Glutamatergic neuron (in vitro differentiated cells): ENCODE measurements around the gene SAE1. TPM values are rescaled to one million over a fixed set of nuclear protein-coding genes. Genes with fewer than 3 reads are reported as not detected.

ENCODE experiments used
- DNase-seq: peaks from one replicate; pipeline ENCODE4 v3.0.0; 2022
- H3K27ac Mint-ChIP-seq: one replicate; pipeline ENCODE4 v1.8.0; 2020; ENCODE audit warnings: mild to moderate bottlenecking, mixed read lengths, inconsistent platforms; ENCODE audit not compliant: unreplicated experiment
- H3K27me3 Mint-ChIP-seq: one replicate; pipeline ENCODE4 v1.8.0; 2020; ENCODE audit warnings: mild to moderate bottlenecking, moderate library complexity, mixed read lengths, inconsistent platforms; ENCODE audit not compliant: unreplicated experiment
- H3K36me3 Mint-ChIP-seq: one replicate; pipeline ENCODE4 v1.8.0; 2020; ENCODE audit warnings: mild to moderate bottlenecking, mixed read lengths, inconsistent platforms; ENCODE audit not compliant: unreplicated experiment
- H3K4me1 Mint-ChIP-seq: one replicate; pipeline ENCODE4 v1.8.0; 2020; ENCODE audit warnings: mild to moderate bottlenecking, low read depth, mixed read lengths, inconsistent platforms; ENCODE audit not compliant: unreplicated experiment
- H3K4me3 Mint-ChIP-seq: one replicate; pipeline ENCODE4 v1.8.0; 2020; ENCODE audit warnings: mild to moderate bottlenecking, mixed read lengths, inconsistent platforms; ENCODE audit not compliant: unreplicated experiment
- H3K9me3 Mint-ChIP-seq: one replicate; pipeline ENCODE4 v1.8.0; 2020; ENCODE audit warnings: mild to moderate bottlenecking, moderate library complexity, mixed read lengths, inconsistent platforms; ENCODE audit not compliant: unreplicated experiment
- microRNA-seq: library from miRNA; unstranded; fragments of <30 nt; microRNA quantifications from one replicate; pipeline ENCODE4, GENCODE V29; 2020; ENCODE audit not compliant: unreplicated experiment
- total RNA-seq: library from RNA; stranded (reverse); fragmentation: NEBNext Ultra II Directional; extraction: Animal tissue kit (Norgen Biotek cat#: 25700); gene quantifications from one replicate; pipeline ENCODE4 v1.2.1, GENCODE V29; 2021; ENCODE audit not compliant: unreplicated experiment
- TF ChIP-seq, protein P1 (sequence below): fragments of 200-600 bp; sonication (generic); IDR thresholded peaks from one replicate; pipeline ENCODE4 v1.5.0; 2021; ENCODE audit not compliant: partially characterized antibody, unreplicated experiment

Gene SAE1
- total RNA-seq, 1 donor from 2014 or later = 79.9 TPM

DNA sequence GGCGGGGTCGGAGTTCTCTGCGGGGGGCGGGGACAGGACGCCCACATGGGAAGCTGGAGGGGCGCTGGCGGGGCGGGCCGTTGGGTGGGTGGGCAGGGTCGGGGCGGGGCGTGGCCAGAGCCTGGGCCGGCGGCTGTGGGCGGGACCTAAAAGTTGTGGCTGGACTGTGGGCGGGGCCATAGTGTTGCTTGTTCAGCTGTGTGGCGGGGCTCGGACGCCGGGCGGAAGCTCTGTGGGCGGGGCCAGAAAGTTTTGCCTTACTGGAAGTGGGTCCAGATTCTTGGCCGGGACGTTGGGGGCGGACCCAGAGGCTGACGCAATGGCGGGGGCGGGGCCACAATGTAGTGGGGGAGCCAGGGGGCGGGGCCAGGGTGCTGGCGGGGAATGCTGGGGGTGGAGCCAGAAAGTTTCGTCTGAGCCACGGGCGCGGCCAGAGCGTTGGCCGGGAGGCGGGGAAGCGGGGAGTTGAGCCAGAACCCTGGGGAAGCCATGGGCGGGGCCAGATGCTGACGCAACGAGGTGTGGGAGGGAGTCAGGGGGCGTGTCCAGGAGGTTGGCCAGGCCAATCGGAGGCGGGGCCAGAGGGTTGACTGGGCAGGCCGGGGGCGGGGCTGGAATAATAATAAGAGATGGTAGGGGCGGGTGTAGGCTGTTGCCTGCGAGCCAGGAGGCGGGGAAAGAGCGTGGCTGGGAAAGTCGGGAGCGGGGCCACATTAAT is 126.2 kb downstream of the SAE1 start:
- Mint-ChIP-seq H3K27ac (peak overlapping the region; percentile 78), H3K9me3 (peaks cover 14% of the 10 kb centered on the region), H3K4me1 (peaks cover 10% of the 10 kb centered on the region)

DNA sequence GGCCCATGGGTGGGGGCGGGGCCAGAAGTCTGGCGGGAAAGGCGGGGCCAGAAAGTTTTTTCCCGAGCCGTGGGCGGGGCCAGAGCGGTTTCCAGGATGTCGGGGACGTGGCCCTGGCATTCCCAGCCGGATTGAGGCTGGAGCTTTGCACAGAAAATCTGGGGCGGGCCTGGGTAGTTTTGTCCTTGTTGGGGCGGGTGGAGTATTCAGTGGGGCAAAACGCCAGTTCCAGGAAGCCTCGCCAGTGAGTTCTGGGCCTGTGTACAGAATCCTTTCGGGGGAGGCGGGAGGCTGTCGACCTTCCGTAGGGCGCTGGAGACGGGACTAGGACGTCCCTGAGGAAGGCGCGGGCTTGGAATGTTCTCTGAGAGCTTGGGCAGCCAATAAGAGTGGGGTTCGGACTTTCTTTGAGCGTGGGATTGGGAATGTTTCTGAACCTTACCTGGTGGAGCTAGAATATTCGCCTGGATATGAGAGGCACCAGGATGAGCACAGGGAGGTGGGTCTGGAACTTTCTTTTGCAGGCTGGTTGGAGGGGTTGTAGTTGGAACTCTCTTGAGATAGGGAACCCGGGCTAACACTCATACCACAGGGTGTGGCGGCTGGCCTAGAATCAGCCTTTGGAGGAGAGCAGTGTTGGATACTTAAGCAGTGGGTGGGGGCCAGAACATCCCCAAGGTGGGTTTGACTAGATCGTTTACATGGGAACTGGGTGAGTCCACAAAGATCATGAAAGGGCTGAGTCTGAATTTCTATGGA is 127.0 kb downstream of the SAE1 start:
- H3K4me1 Mint-ChIP-seq = peaks cover 10% of the 10 kb centered on the region
- peak overlapping the region; percentile 94 for H3K4me3 Mint-ChIP-seq
- TF ChIP-seq, protein P1, sequence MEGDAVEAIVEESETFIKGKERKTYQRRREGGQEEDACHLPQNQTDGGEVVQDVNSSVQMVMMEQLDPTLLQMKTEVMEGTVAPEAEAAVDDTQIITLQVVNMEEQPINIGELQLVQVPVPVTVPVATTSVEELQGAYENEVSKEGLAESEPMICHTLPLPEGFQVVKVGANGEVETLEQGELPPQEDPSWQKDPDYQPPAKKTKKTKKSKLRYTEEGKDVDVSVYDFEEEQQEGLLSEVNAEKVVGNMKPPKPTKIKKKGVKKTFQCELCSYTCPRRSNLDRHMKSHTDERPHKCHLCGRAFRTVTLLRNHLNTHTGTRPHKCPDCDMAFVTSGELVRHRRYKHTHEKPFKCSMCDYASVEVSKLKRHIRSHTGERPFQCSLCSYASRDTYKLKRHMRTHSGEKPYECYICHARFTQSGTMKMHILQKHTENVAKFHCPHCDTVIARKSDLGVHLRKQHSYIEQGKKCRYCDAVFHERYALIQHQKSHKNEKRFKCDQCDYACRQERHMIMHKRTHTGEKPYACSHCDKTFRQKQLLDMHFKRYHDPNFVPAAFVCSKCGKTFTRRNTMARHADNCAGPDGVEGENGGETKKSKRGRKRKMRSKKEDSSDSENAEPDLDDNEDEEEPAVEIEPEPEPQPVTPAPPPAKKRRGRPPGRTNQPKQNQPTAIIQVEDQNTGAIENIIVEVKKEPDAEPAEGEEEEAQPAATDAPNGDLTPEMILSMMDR = no peak
- no peak for DNase-seq
- H3K27ac Mint-ChIP-seq = peak overlapping the region; percentile 78
- H3K36me3 Mint-ChIP-seq = no peaks in the 10 kb centered on the region
- H3K9me3 Mint-ChIP-seq = peaks cover 14% of the 10 kb centered on the region
- H3K27me3 Mint-ChIP-seq = peaks cover 27% of the 10 kb centered on the region

More for the DNA sequence above, 126.2 kb downstream of the SAE1 start:
- H3K27me3 Mint-ChIP-seq = peaks cover 27% of the 10 kb centered on the region
- H3K36me3 Mint-ChIP-seq = no peaks in the 10 kb centered on the region
- peak; percentile 100 for DNase-seq
- peak overlapping the region; percentile 94 for H3K4me3 Mint-ChIP-seq
- TF ChIP-seq, protein P1 = no peak

DNA sequence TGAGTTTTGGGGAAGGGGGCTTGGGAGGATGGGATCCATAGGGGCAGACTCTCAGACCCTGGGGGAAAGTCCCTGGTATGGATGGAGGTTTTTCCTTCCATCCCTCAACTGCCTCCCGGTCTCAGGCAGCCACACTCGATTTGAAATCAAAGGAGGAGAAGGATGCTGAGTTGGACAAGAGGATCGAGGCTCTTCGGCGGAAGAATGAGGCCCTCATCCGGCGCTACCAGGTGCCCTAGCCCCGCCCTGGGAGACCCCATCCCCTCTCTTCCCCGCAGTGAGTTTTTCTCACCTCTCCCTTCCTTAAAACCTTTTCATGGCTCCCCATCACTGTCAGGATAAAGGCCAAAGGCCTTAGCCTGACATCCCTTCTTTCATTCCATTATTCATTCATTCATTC is 127.8 kb downstream of the SAE1 start:
- no peaks in the 10 kb centered on the region for H3K36me3 Mint-ChIP-seq
- TF ChIP-seq, protein P1 = no peak

DNA sequence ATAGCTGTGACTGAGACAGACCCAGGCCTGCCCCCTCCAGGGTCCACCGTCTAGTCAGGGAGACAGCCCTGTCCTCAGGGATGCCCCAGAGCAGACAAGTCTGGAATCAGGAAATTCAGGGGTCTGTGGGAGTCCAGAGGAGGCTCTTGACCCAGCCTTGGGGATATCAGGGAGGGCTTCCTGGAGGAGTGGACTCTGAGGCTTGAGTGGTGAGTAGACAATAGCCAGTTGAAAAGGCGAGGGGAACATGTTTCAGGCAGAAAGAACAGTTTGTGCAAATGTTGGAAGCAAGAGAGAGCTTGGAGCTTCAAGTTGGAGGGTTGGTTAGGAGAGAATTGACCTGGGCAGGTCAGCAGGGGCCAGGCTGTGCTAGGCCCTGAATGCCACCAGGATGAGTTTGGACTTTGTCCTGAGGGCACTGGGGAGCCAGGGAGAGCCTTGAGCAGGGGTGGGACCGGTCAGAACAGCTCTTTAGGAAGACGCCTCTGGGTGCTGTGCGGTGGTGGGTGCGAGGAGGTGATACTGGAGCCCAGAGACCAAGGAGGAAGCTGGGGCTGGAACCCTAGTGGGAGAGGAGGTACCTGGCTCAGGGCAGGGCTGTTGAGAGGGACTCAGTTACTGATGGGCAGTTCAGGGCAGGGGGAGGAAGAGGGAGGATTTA is 128.4 kb downstream of the SAE1 start:
- Mint-ChIP-seq H3K27ac (peak overlapping the region; percentile 29), H3K36me3 (no peaks in the 10 kb centered on the region), H3K9me3 (peaks cover 14% of the 10 kb centered on the region), H3K27me3 (peaks cover 26% of the 10 kb centered on the region), H3K4me3 (peak overlapping the region; percentile 75), H3K4me1 (peaks cover 10% of the 10 kb centered on the region)
- DNase-seq = no peak
- TF ChIP-seq, protein P1 = no peak

More for the DNA sequence above, 127.8 kb downstream of the SAE1 start:
- H3K4me1 Mint-ChIP-seq = peaks cover 10% of the 10 kb centered on the region
- H3K4me3 Mint-ChIP-seq = peak overlapping the region; percentile 75
- H3K9me3 Mint-ChIP-seq = peaks cover 14% of the 10 kb centered on the region
- peaks cover 27% of the 10 kb centered on the region for H3K27me3 Mint-ChIP-seq
- no peak for DNase-seq
- H3K27ac Mint-ChIP-seq = no peak overlapping the region

Small RNA genes within 50 kb of the gene (microRNA-seq; reads per million reads assigned to microRNA genes)
- gene MIR3190 = not detected
- not detected for gene MIR3191

Other genes with a start within 250 kb of the SAE1 start
- 1.7 TPM for gene NPAS1, start 111.0 kb upstream of the SAE1 start, total RNA-seq
- 31.0 TPM for gene TMEM160, start 82.2 kb upstream of the SAE1 start, total RNA-seq
- gene ZC3H4, start 17.1 kb upstream of the SAE1 start, total RNA-seq = 50.3 TPM
- 37.0 TPM for gene BBC3, start 100.4 kb downstream of the SAE1 start, total RNA-seq
- gene CCDC9, start 125.7 kb downstream of the SAE1 start, total RNA-seq = 16.8 TPM
- 65.0 TPM for gene INAFM1, start 144.1 kb downstream of the SAE1 start, total RNA-seq
- gene C5AR1, start 179.0 kb downstream of the SAE1 start, total RNA-seq = 1.4 TPM
- not detected for gene C5AR2, start 201.3 kb downstream of the SAE1 start, total RNA-seq
- 119 TPM for gene DHX34, start 218.5 kb downstream of the SAE1 start, total RNA-seq